PFSK-1 (cell line): Measurements from ENCODE around the gene SUSD6.

Experiments used
- POLR2AphosphoS5 ChIP-seq: IDR thresholded peaks from 2 replicates; pipeline ENCODE4 v1.6.1; 2012; ENCODE audit warnings: low read depth, mild to moderate bottlenecking, control low read depth, low read length, moderate library complexity
- SIN3A ChIP-seq: IDR thresholded peaks from 2 replicates; pipeline ENCODE4 v1.6.1; 2012; ENCODE audit warnings: mild to moderate bottlenecking, low read length, moderate library complexity, borderline replicate concordance; ENCODE audit not compliant: insufficient read depth
- TAF1 ChIP-seq: IDR thresholded peaks from 2 replicates; pipeline ENCODE4 v1.6.1; 2012; ENCODE audit warnings: low read length, control low read depth, borderline replicate concordance; ENCODE audit not compliant: insufficient read depth
- TF ChIP-seq, protein P1 (sequence below), 2 experiments: IDR thresholded peaks; 2 replicates each; pipeline versions ENCODE4 v1.6.1 to v1.8.0; 2011 to 2012; ENCODE audit warnings: low read depth in 2 of 2, low read length in 2 of 2, control low read depth in 1 of 2, inconsistent platforms in 1 of 2, mild to moderate bottlenecking in 1 of 2, moderate library complexity in 1 of 2; ENCODE audit not compliant: insufficient read depth in 1 of 2

DNA sequence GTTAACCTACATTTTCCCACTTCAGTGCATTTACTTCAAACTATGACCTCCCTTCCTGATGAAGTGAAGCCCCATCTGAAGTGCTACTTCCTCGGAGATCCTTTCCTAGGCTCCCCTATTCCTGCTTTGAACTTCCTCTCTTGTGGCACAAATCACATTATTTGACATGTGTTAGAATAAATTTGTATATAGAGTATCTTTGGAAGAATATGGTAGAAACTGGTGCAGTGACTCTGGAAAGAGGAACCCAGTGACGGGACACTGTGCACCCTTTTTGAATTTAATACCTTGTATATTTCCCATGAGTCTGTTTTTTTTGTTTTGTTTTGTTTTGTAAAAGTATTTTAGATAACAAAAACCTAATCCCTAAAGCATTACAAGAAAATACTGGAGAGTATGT lies 89.2 kb downstream of the SUSD6 start:
- no peak for TF ChIP-seq TAF1
- TF ChIP-seq POLR2AphosphoS5 = no peak
- TF ChIP-seq, protein P1, sequence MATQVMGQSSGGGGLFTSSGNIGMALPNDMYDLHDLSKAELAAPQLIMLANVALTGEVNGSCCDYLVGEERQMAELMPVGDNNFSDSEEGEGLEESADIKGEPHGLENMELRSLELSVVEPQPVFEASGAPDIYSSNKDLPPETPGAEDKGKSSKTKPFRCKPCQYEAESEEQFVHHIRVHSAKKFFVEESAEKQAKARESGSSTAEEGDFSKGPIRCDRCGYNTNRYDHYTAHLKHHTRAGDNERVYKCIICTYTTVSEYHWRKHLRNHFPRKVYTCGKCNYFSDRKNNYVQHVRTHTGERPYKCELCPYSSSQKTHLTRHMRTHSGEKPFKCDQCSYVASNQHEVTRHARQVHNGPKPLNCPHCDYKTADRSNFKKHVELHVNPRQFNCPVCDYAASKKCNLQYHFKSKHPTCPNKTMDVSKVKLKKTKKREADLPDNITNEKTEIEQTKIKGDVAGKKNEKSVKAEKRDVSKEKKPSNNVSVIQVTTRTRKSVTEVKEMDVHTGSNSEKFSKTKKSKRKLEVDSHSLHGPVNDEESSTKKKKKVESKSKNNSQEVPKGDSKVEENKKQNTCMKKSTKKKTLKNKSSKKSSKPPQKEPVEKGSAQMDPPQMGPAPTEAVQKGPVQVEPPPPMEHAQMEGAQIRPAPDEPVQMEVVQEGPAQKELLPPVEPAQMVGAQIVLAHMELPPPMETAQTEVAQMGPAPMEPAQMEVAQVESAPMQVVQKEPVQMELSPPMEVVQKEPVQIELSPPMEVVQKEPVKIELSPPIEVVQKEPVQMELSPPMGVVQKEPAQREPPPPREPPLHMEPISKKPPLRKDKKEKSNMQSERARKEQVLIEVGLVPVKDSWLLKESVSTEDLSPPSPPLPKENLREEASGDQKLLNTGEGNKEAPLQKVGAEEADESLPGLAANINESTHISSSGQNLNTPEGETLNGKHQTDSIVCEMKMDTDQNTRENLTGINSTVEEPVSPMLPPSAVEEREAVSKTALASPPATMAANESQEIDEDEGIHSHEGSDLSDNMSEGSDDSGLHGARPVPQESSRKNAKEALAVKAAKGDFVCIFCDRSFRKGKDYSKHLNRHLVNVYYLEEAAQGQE (IDR thresholded peaks at IDR 0.05; ENCODE audit: insufficient read depth in 1 of 2, low read depth in 2 of 2, low read length in 2 of 2) = no peak
- TF ChIP-seq SIN3A = no peak
